OCI-LY1 (cell line): Measurements from ENCODE around the gene CSMD2.

Experiments
- H2AFZ ChIP-seq: fragments of 200-600 bp; sonication (generic), shearing (Covaris generic); 2 replicates; pipeline ENCODE4 v1.6.0; 2014; ENCODE audit warnings: antibody characterized with exemption, mild to moderate bottlenecking, low read length
- H3F3A ChIP-seq: fragments of 200-600 bp; sonication (generic), shearing (Covaris generic); 2 replicates; pipeline ENCODE4 v1.6.0; 2014; ENCODE audit warnings: mild to moderate bottlenecking, antibody characterized with exemption, low read length, moderate library complexity; ENCODE audit not compliant: insufficient read depth
- H3K27ac ChIP-seq: fragments of 200-600 bp; sonication (generic); 2 replicates; pipeline ENCODE4 v1.5.1; 2014; ENCODE audit warnings: low read length, mixed run types, mild to moderate bottlenecking, low read depth; ENCODE audit not compliant: poor library complexity, severe bottlenecking
- H3K27me3 ChIP-seq: fragments of 200-600 bp; sonication (generic); 2 replicates; pipeline ENCODE4 v1.6.0; 2014; ENCODE audit warnings: antibody characterized with exemption, mild to moderate bottlenecking, low read length, moderate library complexity; ENCODE audit not compliant: insufficient read depth
- H3K36me3 ChIP-seq: fragments of 200-600 bp; sonication (generic); 2 replicates; pipeline ENCODE4 v1.6.1; 2014; ENCODE audit warnings: mild to moderate bottlenecking, antibody characterized with exemption, low read length, moderate library complexity, mixed read lengths; ENCODE audit not compliant: insufficient read depth
- H3K4me1 ChIP-seq: fragments of 200-600 bp; sonication (generic); 2 replicates; pipeline ENCODE4 v1.5.1; 2014; ENCODE audit warnings: mild to moderate bottlenecking, low read length, moderate library complexity; ENCODE audit not compliant: insufficient read depth, severe bottlenecking
- H3K4me2 ChIP-seq: fragments of 200-600 bp; sonication (generic), shearing (Covaris generic); 2 replicates; pipeline ENCODE4 v1.6.1; 2014; ENCODE audit warnings: low read length
- H3K4me3 ChIP-seq: fragments of 200-600 bp; sonication (generic); 2 replicates; pipeline ENCODE4 v1.5.1; 2014; ENCODE audit warnings: low read length, low read depth, mild to moderate bottlenecking, mixed read lengths; ENCODE audit not compliant: poor library complexity, severe bottlenecking
- H3K79me2 ChIP-seq: fragments of 200-600 bp; shearing (Covaris generic); 2 replicates; pipeline ENCODE4 v1.6.1; 2016; ENCODE audit warnings: mixed run types, low read length, mixed read lengths; ENCODE audit not compliant: insufficient read depth
- H3K9ac ChIP-seq: fragments of 200-600 bp; sonication (generic), shearing (Covaris generic); 2 replicates; pipeline ENCODE4 v1.6.1; 2014; ENCODE audit warnings: mild to moderate bottlenecking, low read length, mixed read lengths
- H3K9me2 ChIP-seq: fragments of 200-600 bp; sonication (generic), shearing (Covaris generic); 2 replicates; pipeline ENCODE4 v1.6.1; 2014; ENCODE audit warnings: low read depth, mild to moderate bottlenecking, low read length, mixed read lengths
- H3K9me3 ChIP-seq: fragments of 200-600 bp; shearing (Covaris generic); 2 replicates; pipeline ENCODE4 v1.6.1; 2014; ENCODE audit warnings: low read length, mixed read lengths
- H4K20me1 ChIP-seq: fragments of 200-600 bp; sonication (generic), shearing (Covaris generic); 2 replicates; pipeline ENCODE4 v1.6.0; 2016; ENCODE audit warnings: mild to moderate bottlenecking, low read length; ENCODE audit not compliant: insufficient read depth
- EZH2 ChIP-seq: fragments of 200-600 bp; sonication (generic), shearing (Covaris generic); IDR thresholded peaks from 2 replicates; pipeline ENCODE4 v1.8.0; 2017; ENCODE audit warnings: borderline replicate concordance, mixed run types, mild to moderate bottlenecking, antibody characterized with exemption, low read length, moderate library complexity, mixed read lengths
- TF ChIP-seq, protein P1 (sequence below): fragments of 200-600 bp; sonication (generic), shearing (Covaris generic); IDR thresholded peaks from 2 replicates; pipeline ENCODE4 v1.5.1; 2017; ENCODE audit warnings: mild to moderate bottlenecking, antibody characterized with exemption, low read length, moderate library complexity, mixed read lengths

Gene CSMD2

DNA sequence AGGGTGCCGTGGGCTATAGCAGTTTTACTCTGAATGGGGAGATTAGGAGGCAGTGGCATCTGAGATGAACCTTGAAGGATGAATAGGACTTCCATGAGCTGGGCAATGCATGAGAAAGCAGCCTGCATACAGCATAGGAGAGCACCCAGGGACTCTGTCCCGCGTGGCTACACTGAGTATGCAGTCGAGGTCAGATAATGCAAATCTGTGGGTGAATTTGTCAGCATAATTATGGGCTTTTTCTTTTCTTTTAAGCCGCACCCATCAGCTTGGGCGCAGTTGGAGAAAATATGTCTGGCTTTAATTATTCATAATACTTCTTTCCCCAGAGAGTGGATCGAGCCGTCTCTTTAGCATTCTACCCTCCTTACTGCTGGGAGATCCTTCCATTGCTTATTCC lies 504.1 kb downstream of the CSMD2 start:
- Histone ChIP-seq H3K9me3 (no peaks in the 10 kb centered on the region), H3K4me3 (no peak overlapping the region), H2AFZ (no peak overlapping the region), H4K20me1 (no peaks in the 10 kb centered on the region), H3K27ac (no peak overlapping the region), H3K36me3 (no peaks in the 10 kb centered on the region), H3K9me2 (no peaks in the 10 kb centered on the region), H3F3A (no peaks in the 10 kb centered on the region), H3K9ac (no peak overlapping the region), H3K4me2 (no peak overlapping the region), H3K4me1 (no peaks in the 10 kb centered on the region), H3K79me2 (no peaks in the 10 kb centered on the region), H3K27me3 (no peaks in the 10 kb centered on the region)
- TF ChIP-seq EZH2: no peak
- TF ChIP-seq, protein P1, sequence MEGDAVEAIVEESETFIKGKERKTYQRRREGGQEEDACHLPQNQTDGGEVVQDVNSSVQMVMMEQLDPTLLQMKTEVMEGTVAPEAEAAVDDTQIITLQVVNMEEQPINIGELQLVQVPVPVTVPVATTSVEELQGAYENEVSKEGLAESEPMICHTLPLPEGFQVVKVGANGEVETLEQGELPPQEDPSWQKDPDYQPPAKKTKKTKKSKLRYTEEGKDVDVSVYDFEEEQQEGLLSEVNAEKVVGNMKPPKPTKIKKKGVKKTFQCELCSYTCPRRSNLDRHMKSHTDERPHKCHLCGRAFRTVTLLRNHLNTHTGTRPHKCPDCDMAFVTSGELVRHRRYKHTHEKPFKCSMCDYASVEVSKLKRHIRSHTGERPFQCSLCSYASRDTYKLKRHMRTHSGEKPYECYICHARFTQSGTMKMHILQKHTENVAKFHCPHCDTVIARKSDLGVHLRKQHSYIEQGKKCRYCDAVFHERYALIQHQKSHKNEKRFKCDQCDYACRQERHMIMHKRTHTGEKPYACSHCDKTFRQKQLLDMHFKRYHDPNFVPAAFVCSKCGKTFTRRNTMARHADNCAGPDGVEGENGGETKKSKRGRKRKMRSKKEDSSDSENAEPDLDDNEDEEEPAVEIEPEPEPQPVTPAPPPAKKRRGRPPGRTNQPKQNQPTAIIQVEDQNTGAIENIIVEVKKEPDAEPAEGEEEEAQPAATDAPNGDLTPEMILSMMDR: no peak

DNA sequence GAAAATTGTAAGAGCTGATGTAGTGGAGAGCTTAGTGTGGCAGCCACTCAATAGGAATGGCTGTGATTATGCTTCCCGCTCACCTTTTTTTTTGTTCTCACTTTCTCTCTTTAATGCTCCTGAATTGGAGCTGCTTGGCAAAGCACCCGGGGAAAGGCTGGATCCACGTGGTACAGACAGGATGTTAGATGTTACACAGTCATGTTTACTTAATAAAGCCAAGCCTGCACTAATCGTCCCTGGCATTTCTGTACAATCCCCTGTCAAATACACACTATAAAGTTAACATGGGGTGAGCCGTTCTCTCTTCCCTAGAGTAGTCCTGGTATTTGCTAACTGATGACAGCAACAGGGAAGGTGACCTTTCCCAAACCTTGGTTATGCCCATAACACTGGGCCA lies 504.8 kb downstream of the CSMD2 start:
- Histone ChIP-seq H3K9me2 (no peaks in the 10 kb centered on the region), H3K79me2 (no peaks in the 10 kb centered on the region), H3K9ac (no peak overlapping the region), H3K4me1 (no peaks in the 10 kb centered on the region), H3K9me3 (no peaks in the 10 kb centered on the region), H3K4me3 (no peak overlapping the region), H3F3A (no peaks in the 10 kb centered on the region), H4K20me1 (no peaks in the 10 kb centered on the region), H3K36me3 (no peaks in the 10 kb centered on the region), H2AFZ (no peak overlapping the region), H3K4me2 (no peak overlapping the region), H3K27ac (no peak overlapping the region), H3K27me3 (no peaks in the 10 kb centered on the region)
- TF ChIP-seq EZH2: no peak
- TF ChIP-seq, protein P1: no peak

DNA sequence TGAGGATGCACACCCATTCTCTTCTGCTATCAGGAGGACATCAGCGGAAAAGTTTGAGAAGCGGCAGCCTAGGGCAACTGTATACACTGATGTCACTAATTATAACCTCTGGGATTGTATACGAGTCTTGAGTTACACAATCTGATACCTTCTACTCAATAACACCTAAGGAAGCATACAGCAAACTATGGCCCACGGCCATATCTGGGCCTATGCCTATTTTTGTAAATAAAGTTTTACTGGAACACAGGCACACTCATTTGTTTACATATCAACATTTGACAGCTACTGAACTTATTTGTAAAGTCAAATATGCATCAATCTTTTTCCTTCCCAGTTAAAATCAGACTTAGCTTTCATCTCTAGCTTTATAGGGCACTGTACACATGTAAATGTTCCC lies 505.4 kb downstream of the CSMD2 start:
- no peaks in the 10 kb centered on the region for H3K4me1 ChIP-seq
- H3K4me2 ChIP-seq: no peak overlapping the region
- H3F3A ChIP-seq: no peaks in the 10 kb centered on the region
- H3K27me3 ChIP-seq: no peaks in the 10 kb centered on the region
- no peaks in the 10 kb centered on the region for H3K36me3 ChIP-seq
- TF ChIP-seq, protein P1: no peak
- TF ChIP-seq EZH2: no peak
- H3K9ac ChIP-seq: no peak overlapping the region
- no peaks in the 10 kb centered on the region for H3K9me3 ChIP-seq
- no peak overlapping the region for H3K27ac ChIP-seq
- H3K79me2 ChIP-seq: no peaks in the 10 kb centered on the region
- H3K4me3 ChIP-seq: no peak overlapping the region
- no peaks in the 10 kb centered on the region for H4K20me1 ChIP-seq
- H3K9me2 ChIP-seq: no peaks in the 10 kb centered on the region
- no peak overlapping the region for H2AFZ ChIP-seq
